Kidney epithelial cell (primary cell): ENCODE data around the gene HSPA2. TPM values are rescaled to one million over a fixed set of nuclear protein-coding genes. Genes with fewer than 3 reads are reported as not detected.

Experiments
- DNase-seq: peaks from one replicate; pipeline ENCODE4 v3.0.0-alpha.2; 2010; ENCODE audit warnings: low read depth
- H3K27me3 ChIP-seq: 2 replicates; pipeline ENCODE4 v1.6.0; 2011; ENCODE audit warnings: low read length; ENCODE audit not compliant: control insufficient read depth, insufficient read depth
- H3K36me3 ChIP-seq: 2 replicates; pipeline ENCODE4 v1.5.1; 2011; ENCODE audit warnings: low read length; ENCODE audit not compliant: control insufficient read depth, insufficient read depth
- H3K4me3 ChIP-seq: 2 replicates; pipeline ENCODE4 v1.5.1; 2011; ENCODE audit warnings: low read depth, mild to moderate bottlenecking, control low read depth, low read length
- total RNA-seq: library from RNA; depleted of rRNA; stranded (reverse); fragments of >200 nt; gene quantifications from 2 replicates; pipeline ENCODE4 v1.2.3, GENCODE V29; 2015
- TF ChIP-seq, protein P1 (sequence below): IDR thresholded peaks from 2 replicates; pipeline ENCODE4 v1.5.1; 2011; ENCODE audit warnings: mild to moderate bottlenecking, moderate library complexity, low read length, control low read depth, inconsistent platforms; ENCODE audit not compliant: insufficient read depth, poor library complexity, severe bottlenecking

HSPA2 gene
- total RNA-seq, 1 donor from 2014 or later, result 12.0 TPM

DNA sequence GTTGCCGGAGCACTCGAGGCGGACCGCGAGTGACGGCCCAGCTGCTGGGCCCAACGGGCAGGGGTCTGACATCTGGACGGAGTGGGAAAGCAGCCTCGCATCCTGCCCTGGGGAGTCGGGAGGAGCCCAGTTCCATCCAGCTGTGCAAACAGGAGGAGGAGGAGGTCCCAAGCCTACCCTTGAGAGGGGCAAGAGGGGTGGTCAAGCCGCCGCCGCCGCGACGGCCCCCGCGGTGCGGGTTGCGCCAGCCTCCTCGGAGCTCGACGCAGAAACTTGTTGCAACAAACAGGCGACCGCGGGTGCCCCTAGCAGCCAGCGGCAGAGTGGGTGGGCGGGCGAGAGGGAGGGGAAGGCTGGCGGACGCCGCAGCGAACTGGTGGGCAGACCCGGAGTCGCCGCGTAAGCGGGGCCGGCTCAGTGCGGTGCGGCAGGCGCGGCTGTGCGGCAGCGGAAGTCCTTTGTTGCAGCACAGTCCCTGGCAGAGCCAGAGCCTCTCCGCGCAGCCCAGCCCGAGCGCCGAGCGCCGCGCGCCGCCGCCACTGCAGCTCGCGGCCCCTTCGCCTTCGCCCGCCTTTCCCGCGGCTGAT, 36.1 kb upstream of the HSPA2 start, which contains the start of gene ZBTB1:
TSS of gene ZBTB1 (plus strand) at position 461 of the 587 bp plus-strand sequence. CDS start 16,735 bp downstream, outside the sequence.
- TF ChIP-seq, protein P1, sequence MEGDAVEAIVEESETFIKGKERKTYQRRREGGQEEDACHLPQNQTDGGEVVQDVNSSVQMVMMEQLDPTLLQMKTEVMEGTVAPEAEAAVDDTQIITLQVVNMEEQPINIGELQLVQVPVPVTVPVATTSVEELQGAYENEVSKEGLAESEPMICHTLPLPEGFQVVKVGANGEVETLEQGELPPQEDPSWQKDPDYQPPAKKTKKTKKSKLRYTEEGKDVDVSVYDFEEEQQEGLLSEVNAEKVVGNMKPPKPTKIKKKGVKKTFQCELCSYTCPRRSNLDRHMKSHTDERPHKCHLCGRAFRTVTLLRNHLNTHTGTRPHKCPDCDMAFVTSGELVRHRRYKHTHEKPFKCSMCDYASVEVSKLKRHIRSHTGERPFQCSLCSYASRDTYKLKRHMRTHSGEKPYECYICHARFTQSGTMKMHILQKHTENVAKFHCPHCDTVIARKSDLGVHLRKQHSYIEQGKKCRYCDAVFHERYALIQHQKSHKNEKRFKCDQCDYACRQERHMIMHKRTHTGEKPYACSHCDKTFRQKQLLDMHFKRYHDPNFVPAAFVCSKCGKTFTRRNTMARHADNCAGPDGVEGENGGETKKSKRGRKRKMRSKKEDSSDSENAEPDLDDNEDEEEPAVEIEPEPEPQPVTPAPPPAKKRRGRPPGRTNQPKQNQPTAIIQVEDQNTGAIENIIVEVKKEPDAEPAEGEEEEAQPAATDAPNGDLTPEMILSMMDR, result no peak
- Histone ChIP-seq H3K27me3 (no peaks in the 10 kb centered on the region), H3K4me3 (peak within 1 kb of the TSS; percentile 63), H3K36me3 (no peaks in the 10 kb centered on the region)
- DNase-seq, result peak; percentile 44

GRCh38 chr14:64504897-64505794, 35.4 kb upstream of the HSPA2 start:
- Histone ChIP-seq H3K4me3 (peak overlapping the region; percentile 63), H3K27me3 (no peaks in the 10 kb centered on the region), H3K36me3 (no peaks in the 10 kb centered on the region)
- DNase-seq, result no peak
- TF ChIP-seq, protein P1, result no peak

DNA sequence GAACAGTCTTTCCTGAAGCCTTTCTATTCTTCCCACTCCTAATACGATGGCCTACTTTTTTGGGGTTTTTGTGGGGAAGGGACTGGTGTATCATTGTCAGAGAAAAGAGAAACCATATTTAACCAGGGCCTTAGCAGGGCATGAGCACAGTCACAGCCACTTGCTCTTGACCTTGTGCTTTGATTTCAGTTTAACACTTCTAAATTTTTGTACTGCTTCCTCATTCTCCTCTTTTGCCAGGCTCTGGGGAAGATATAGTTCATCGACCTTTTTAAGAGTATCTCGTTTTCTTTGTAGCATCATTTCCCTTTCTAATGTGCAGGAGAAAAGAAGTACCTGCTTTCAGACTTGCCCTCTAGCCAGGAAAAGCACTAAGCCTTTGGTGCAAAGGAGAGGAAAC, 33.8 kb upstream of the HSPA2 start:
- Histone ChIP-seq H3K4me3 (peak overlapping the region; percentile 11), H3K27me3 (no peaks in the 10 kb centered on the region), H3K36me3 (no peaks in the 10 kb centered on the region)
- DNase-seq, result no peak
- TF ChIP-seq, protein P1, result no peak

DNA sequence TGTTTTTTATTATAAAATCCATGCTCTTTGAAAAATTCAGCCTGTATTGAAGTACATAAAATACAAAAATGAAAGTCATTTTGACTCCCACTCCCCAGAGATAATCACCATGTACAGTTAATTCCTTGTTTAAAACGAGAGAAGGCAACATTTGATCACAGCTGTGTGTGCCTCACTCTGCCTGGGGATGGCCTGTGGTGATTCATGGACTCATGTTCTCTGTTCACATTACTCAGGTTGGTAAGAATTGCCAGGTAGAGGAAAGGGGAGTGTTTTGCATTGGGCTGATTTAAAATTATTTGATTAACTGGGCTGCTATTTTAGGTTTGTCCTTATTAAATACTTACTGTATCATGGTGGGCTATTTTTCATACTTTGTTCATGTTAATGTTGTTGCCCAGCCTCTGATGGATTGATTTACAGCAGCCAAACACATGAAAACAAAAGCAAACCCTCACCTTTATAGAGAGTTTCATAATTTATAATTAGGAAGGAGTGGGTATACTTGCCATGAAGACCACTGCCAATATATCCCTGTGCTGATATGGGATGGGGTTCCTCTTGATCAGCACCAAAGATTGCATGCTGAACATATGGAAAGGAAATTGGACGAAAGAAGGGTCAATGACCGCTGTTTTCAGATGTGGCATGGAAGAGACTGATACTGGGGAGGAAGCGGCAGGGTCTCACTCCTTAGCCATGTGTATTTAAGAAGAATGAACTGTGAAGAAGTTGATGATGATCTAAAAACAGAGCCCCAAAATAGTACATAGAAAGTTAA, 33.0 kb upstream of the HSPA2 start:
- no peak overlapping the region for H3K4me3 ChIP-seq
- no peak for DNase-seq
- no peaks in the 10 kb centered on the region for H3K36me3 ChIP-seq
- no peaks in the 10 kb centered on the region for H3K27me3 ChIP-seq
- TF ChIP-seq, protein P1, result no peak

GRCh38 chr14:64508215-64508776, 32.2 kb upstream of the HSPA2 start:
- no peak overlapping the region for H3K4me3 ChIP-seq
- TF ChIP-seq, protein P1, result no peak
- no peak for DNase-seq
- no peaks in the 10 kb centered on the region for H3K27me3 ChIP-seq
- no peaks in the 10 kb centered on the region for H3K36me3 ChIP-seq
